SK-N-SH (cell line): Measurements from ENCODE around the gene HELQ. TPM values are rescaled to one million over a fixed set of nuclear protein-coding genes. Genes with fewer than 3 reads are reported as not detected.

Source experiments
- CTCF ChIA-PET: fragments of 300-600, 350-600 bp; formaldehyde crosslinking; extraction: SDS; loops from one replicate; lab custom pipeline; 2021; lab: Yijun Ruan, JAX
- POLR2A ChIA-PET: fragments of 350-600 bp; sonication (Branson Sonifier 250); formaldehyde crosslinking; extraction: SDS; loops from one replicate; lab custom pipeline; 2020; ENCODE audit warnings: antibody characterized with exemption, inconsistent platforms; lab: Yijun Ruan, JAX
- DNase-seq: peaks from one replicate; pipeline ENCODE4 v3.0.0; 2012
- H2AFZ ChIP-seq: fragments of 200-600 bp; sonication (generic); 2 replicates; pipeline ENCODE4 v1.8.1; 2016; ENCODE audit warnings: antibody characterized with exemption, mild to moderate bottlenecking, low read depth
- H3F3A ChIP-seq: fragments of 200-600 bp; sonication (generic); replicated peaks from 2 replicates; pipeline ENCODE3; 2016; ENCODE audit warnings: antibody characterized with exemption, mild to moderate bottlenecking; ENCODE audit not compliant: insufficient read depth
- H3K27ac ChIP-seq, 2 experiments: fragments of 200-500 bp in 1 of 2; fragments of 200-600 bp in 1 of 2; sonication (Bioruptor generic) in 1 of 2; sonication (generic), shearing (Covaris generic) in 1 of 2; 2 replicates each; pipeline versions ENCODE4 v1.5.1 to v1.6.1; 2014 to 2016; ENCODE audit warnings: low read depth in 2 of 2, inconsistent platforms in 1 of 2, low read length in 1 of 2, mild to moderate bottlenecking in 1 of 2, mixed read lengths in 1 of 2
- H3K27me3 ChIP-seq: fragments of 200-600 bp; sonication (generic), shearing (Covaris generic); 2 replicates; pipeline ENCODE4 v1.6.1; 2016; ENCODE audit warnings: mixed run types; ENCODE audit not compliant: insufficient read depth
- H3K36me3 ChIP-seq, 2 experiments: fragments of 200-500 bp in 1 of 2; fragments of 200-600 bp in 1 of 2; sonication (Bioruptor generic) in 1 of 2; sonication (generic) in 1 of 2; replicated peaks in 1 of 2; 2 replicates each; pipeline versions ENCODE3 to v1.5.1; 2014 to 2016; ENCODE audit warnings: low read length in 1 of 2, mild to moderate bottlenecking in 1 of 2; ENCODE audit not compliant: insufficient read depth in 2 of 2, control insufficient read depth in 1 of 2
- H3K4me1 ChIP-seq, 2 experiments: fragments of 200-500 bp in 1 of 2; fragments of 200-600 bp in 1 of 2; sonication (Bioruptor generic) in 1 of 2; sonication (generic), shearing (Covaris generic) in 1 of 2; 2 replicates each; pipeline versions ENCODE4 v1.5.1 to v1.6.1; 2014 to 2016; ENCODE audit warnings: low read depth in 1 of 2, low read length in 1 of 2, mixed run types in 1 of 2; ENCODE audit not compliant: insufficient read depth in 2 of 2, control insufficient read depth in 1 of 2
- H3K4me2 ChIP-seq: fragments of 200-600 bp; sonication (generic), shearing (Covaris generic); 2 replicates; pipeline ENCODE4 v1.6.1; 2017; ENCODE audit warnings: mixed run types
- H3K4me3 ChIP-seq, 2 experiments: fragments of 200-500 bp in 1 of 2; fragments of 200-600 bp in 1 of 2; sonication (Bioruptor generic) in 1 of 2; sonication (generic), shearing (Covaris generic) in 1 of 2; 2 replicates each; pipeline versions ENCODE4 v1.5.1 to v1.8.1; 2014 to 2016; ENCODE audit warnings: low read depth in 2 of 2, inconsistent platforms in 1 of 2, low read length in 1 of 2, mild to moderate bottlenecking in 1 of 2, mixed read lengths in 1 of 2, moderate library complexity in 1 of 2
- H3K79me2 ChIP-seq: fragments of 200-600 bp; sonication (generic); 2 replicates; pipeline ENCODE4 v1.8.1; 2017; ENCODE audit warnings: mild to moderate bottlenecking; ENCODE audit not compliant: insufficient read depth
- H3K9ac ChIP-seq: fragments of 200-600 bp; sonication (generic); 2 replicates; pipeline ENCODE4 v1.6.1; 2017; ENCODE audit warnings: mixed run types
- H3K9me2 ChIP-seq: fragments of 200-600 bp; sonication (generic); 2 replicates; pipeline ENCODE4 v1.6.1; 2017; ENCODE audit warnings: mixed run types
- H3K9me3 ChIP-seq: fragments of 200-600 bp; sonication (generic); 2 replicates; pipeline ENCODE4 v1.6.1; 2017; ENCODE audit warnings: mixed run types, mild to moderate bottlenecking, moderate library complexity
- H4K20me1 ChIP-seq: fragments of 200-600 bp; sonication (generic); 2 replicates; pipeline ENCODE4 v1.6.1; 2017; ENCODE audit warnings: mild to moderate bottlenecking, mixed run types; ENCODE audit not compliant: insufficient read depth
- EZH2phosphoT487 ChIP-seq: fragments of 200-600 bp; sonication (generic); IDR thresholded peaks from 2 replicates; pipeline ENCODE4 v1.6.1; 2017; ENCODE audit warnings: low read depth, mixed run types, mild to moderate bottlenecking, antibody characterized with exemption, moderate library complexity, borderline replicate concordance
- FOSL2 ChIP-seq: IDR thresholded peaks from 2 replicates; pipeline ENCODE4 v1.4.0; 2012; ENCODE audit warnings: low read depth, mild to moderate bottlenecking, moderate library complexity, borderline replicate concordance
- FOXM1 ChIP-seq: IDR thresholded peaks from 2 replicates; pipeline ENCODE4 v1.4.0; 2012; ENCODE audit warnings: low read depth, mild to moderate bottlenecking
- GABPA ChIP-seq: IDR thresholded peaks from 2 replicates; pipeline ENCODE4 v1.4.0; 2012; ENCODE audit warnings: low read depth, mild to moderate bottlenecking
- GATA2 ChIP-seq: sonication (generic); formaldehyde crosslinking; IDR thresholded peaks from 2 replicates; pipeline ENCODE4 v1.5.0; 2020; ENCODE audit warnings: mild to moderate bottlenecking, missing genetic modification reagents
- MEF2A ChIP-seq: IDR thresholded peaks from 2 replicates; pipeline ENCODE4 v1.4.0; 2012; ENCODE audit warnings: low read depth, borderline replicate concordance
- MXI1 ChIP-seq: IDR thresholded peaks from 2 replicates; pipeline ENCODE4 v1.6.1; 2012; ENCODE audit warnings: mild to moderate bottlenecking, low read depth, low read length, improper control_type of control experiment
- NRF1 ChIP-seq: IDR thresholded peaks from 2 replicates; pipeline ENCODE4 v1.6.1; 2012; ENCODE audit warnings: low read depth, mild to moderate bottlenecking, low read length
- PBX3 ChIP-seq: IDR thresholded peaks from 2 replicates; pipeline ENCODE4; 2012
- POLR2AphosphoS5 ChIP-seq: IDR thresholded peaks from 2 replicates; pipeline ENCODE4 v1.6.1; 2012; ENCODE audit warnings: low read depth, low read length
- RFX5 ChIP-seq: IDR thresholded peaks from 2 replicates; pipeline ENCODE4 v1.6.1; 2012; ENCODE audit warnings: mild to moderate bottlenecking, improper control_type of control experiment, low read length
- RXRA ChIP-seq: IDR thresholded peaks from 2 replicates; pipeline ENCODE4 v1.4.0; 2012; ENCODE audit warnings: low read depth, mild to moderate bottlenecking, borderline replicate concordance
- TCF12 ChIP-seq: IDR thresholded peaks from 2 replicates; pipeline ENCODE4 v1.4.0; 2012
- TEAD4 ChIP-seq: IDR thresholded peaks from 2 replicates; pipeline ENCODE4 v1.4.0; 2012; ENCODE audit warnings: mild to moderate bottlenecking, borderline replicate concordance; ENCODE audit not compliant: insufficient read depth
- USF1 ChIP-seq: IDR thresholded peaks from 2 replicates; pipeline ENCODE4 v1.4.0; 2012; ENCODE audit warnings: low read depth, borderline replicate concordance
- USF2 ChIP-seq: fragments of 150-350 bp; IDR thresholded peaks from 2 replicates; pipeline ENCODE4 v1.6.1; 2017; ENCODE audit warnings: antibody characterized with exemption, low read length, low read depth, borderline replicate concordance
- YY1 ChIP-seq: IDR thresholded peaks from 2 replicates; pipeline ENCODE4 v1.4.0; 2012; ENCODE audit warnings: low read depth, mild to moderate bottlenecking
- WGBS: methylation state at CpG from one replicate; pipeline ENCODE4 v1.1.6; 2017; ENCODE audit warnings: low lambda C conversion rate; 5-methylcytosine and 5-hydroxymethylcytosine counted together
- polyA plus RNA-seq, 3 experiments: library from polyadenylated mRNA; depleted of rRNA; stranded (reverse); fragments of >200 nt; gene quantifications; 2 replicates each; pipeline ENCODE4 v1.2.3, GENCODE V29; 2012

HELQ gene
- polyA plus RNA-seq, 1 of the 3 experiments (the other 2 are of a cell fraction), result 7.2 TPM

GRCh38 chr4:83456184-83456501, 520 bp upstream of the HELQ start:
- POLR2A ChIA-PET, result interaction anchor here (1.2 kb wide), 1 partner anchor 29 kb away, joined by 5 read pairs; the partner anchor contains the start of gene ABRAXAS1
- peak overlapping the region; percentile 97 for H2AFZ ChIP-seq
- H3K36me3 ChIP-seq, result peaks cover 41 to 44% of the 10 kb centered on the region in 2 experiments
- H3F3A ChIP-seq, result no peaks in the 10 kb centered on the region
- H4K20me1 ChIP-seq, result no peaks in the 10 kb centered on the region
- 3% methylated on average over 7 of the region's 7 CpGs for WGBS
- no peak for TF ChIP-seq USF2
- no peak for TF ChIP-seq GABPA
- no peak for TF ChIP-seq USF1
- TF ChIP-seq RFX5, result no peak
- TF ChIP-seq GATA2 (CRISPR knock-in tag), result no peak
- TF ChIP-seq, all 33 proteins: peak for 0
- peaks cover 0 to 11% of the 10 kb centered on the region in 2 experiments; a peak in 2 of 4 replicates for H3K4me1 ChIP-seq
- no peaks in the 10 kb centered on the region for H3K9me2 ChIP-seq
- CTCF ChIA-PET, result no interaction called here
- peaks cover 54% of the 10 kb centered on the region for H3K79me2 ChIP-seq
- peak overlapping the region; percentile 81 to 96 for H3K27ac ChIP-seq
- H3K9ac ChIP-seq, result peak overlapping the region; percentile 87
- H3K4me2 ChIP-seq, result peak overlapping the region; percentile 90
- H3K4me3 ChIP-seq, result peak overlapping the region; percentile 95 to 98
- no peak for DNase-seq
- H3K9me3 ChIP-seq, result no peaks in the 10 kb centered on the region
- no peaks in the 10 kb centered on the region for H3K27me3 ChIP-seq

GRCh38 chr4:83454686-83455085, 937 bp downstream of the HELQ start:
- peaks cover 33 to 38% of the 10 kb centered on the region in 2 experiments for H3K36me3 ChIP-seq
- peak overlapping the region; percentile 93 for H2AFZ ChIP-seq
- H3K79me2 ChIP-seq, result peaks cover 54% of the 10 kb centered on the region
- no peaks in the 10 kb centered on the region for H3F3A ChIP-seq
- peak overlapping the region; percentile 95 to 98 for H3K4me3 ChIP-seq
- H3K27ac ChIP-seq, result peak overlapping the region; percentile 93 to 96; a peak in 3 of 4 replicates
- H3K27me3 ChIP-seq, result no peaks in the 10 kb centered on the region
- H3K9me2 ChIP-seq, result no peaks in the 10 kb centered on the region
- CTCF ChIA-PET, result interaction anchor here (0.8 kb wide), 1 partner anchor 17 kb away, joined by 3 read pairs; no protein-coding TSS in a partner anchor
- POLR2A ChIA-PET, result interaction anchor here (0.7 kb wide), 1 partner anchor 1287 kb away, joined by 3 read pairs; no protein-coding TSS in a partner anchor
- H3K9ac ChIP-seq, result peak overlapping the region; percentile 87
- peak overlapping the region; percentile 92 for H3K4me2 ChIP-seq
- H3K9me3 ChIP-seq, result no peaks in the 10 kb centered on the region
- peaks cover 0 to 11% of the 10 kb centered on the region in 2 experiments; a peak in 2 of 4 replicates for H3K4me1 ChIP-seq
- WGBS, result 22% methylated on average over 6 of the region's 6 CpGs
- no peak for TF ChIP-seq PBX3
- TF ChIP-seq YY1, result no peak
- TF ChIP-seq RFX5, result no peak
- TF ChIP-seq MEF2A, result no peak
- no peak for TF ChIP-seq POLR2AphosphoS5
- no peak for TF ChIP-seq MXI1
- TF ChIP-seq NRF1, result no peak
- no peak for TF ChIP-seq FOXM1
- no peak for TF ChIP-seq TCF12
- TF ChIP-seq GATA2 (CRISPR knock-in tag), result no peak
- TF ChIP-seq TEAD4, result no peak
- no peak for TF ChIP-seq FOSL2
- no peak for TF ChIP-seq EZH2phosphoT487
- TF ChIP-seq RXRA, result no peak
- DNase-seq, result no peak
- no peaks in the 10 kb centered on the region for H4K20me1 ChIP-seq
